Stimulated activated CD4-positive, alpha-beta T cell treated with anti-CD3 and anti-CD28 coated beads, Interleukin-2, amount 100 ng/mL, for 4 hours (primary cell): Measurements from ENCODE around the gene KRTAP5-2.
"Not testable (repeated sequence)": the region's sequence is repeated elsewhere in the genome, so short reads cannot be mapped to it uniquely, and the experiment has no call there.

Experiments
- DNase-seq: peaks from one replicate; pipeline ENCODE4 v3.0.0-alpha.2; 2020; ENCODE audit warnings: low read depth

The KRTAP5-2 gene

GRCh38 chr11:1589996-1590395 lies 8.1 kb downstream of the KRTAP5-2 start:
- no peak for DNase-seq

GRCh38 chr11:1589191-1589963 lies 8.7 kb downstream of the KRTAP5-2 start:
- DNase-seq, result not testable (repeated sequence)

- DNase-seq, result no peak
These were observed 11.4 kb downstream of the KRTAP5-2 start for GRCh38 chr11:1586699-1587098.

GRCh38 chr11:1584661-1585370 lies 13.3 kb downstream of the KRTAP5-2 start, which contains the start of gene KRTAP5-1:
KRTAP5-1 (minus strand) TSS chr11:1585283; CDS start chr11:1585249, 34 bp downstream.
- DNase-seq, result not testable (repeated sequence)

- DNase-seq, result not testable (repeated sequence)
These were observed 15.2 kb downstream of the KRTAP5-2 start for GRCh38 chr11:1582909-1583308.

- DNase-seq, result no peak
These were observed 16.1 kb downstream of the KRTAP5-2 start for GRCh38 chr11:1581976-1582375.

GRCh38 chr11:1576825-1577224 lies 21.3 kb downstream of the KRTAP5-2 start:
- DNase-seq, result no peak

GRCh38 chr11:1575756-1576155 lies 22.3 kb downstream of the KRTAP5-2 start:
- not testable (repeated sequence) for DNase-seq

- no peak for DNase-seq
These were observed 23.2 kb downstream of the KRTAP5-2 start for GRCh38 chr11:1574933-1575242.

- no peak for DNase-seq
These were observed 23.7 kb downstream of the KRTAP5-2 start for GRCh38 chr11:1574238-1574932.

- DNase-seq, result no peak
These were observed 24.2 kb downstream of the KRTAP5-2 start for GRCh38 chr11:1573903-1574237.

GRCh38 chr11:1573077-1573902 lies 24.8 kb downstream of the KRTAP5-2 start:
- DNase-seq, result no peak

GRCh38 chr11:1572197-1573076 lies 25.7 kb downstream of the KRTAP5-2 start, which contains the start of gene DUSP8:
DUSP8 (minus strand) TSS chr11:1572271; CDS start chr11:1565826, 6,445 bp downstream.
- peak; percentile 93 for DNase-seq

- no peak for DNase-seq
These were observed 26.3 kb downstream of the KRTAP5-2 start for GRCh38 chr11:1571760-1572196.

GRCh38 chr11:1570896-1571759 lies 27.0 kb downstream of the KRTAP5-2 start:
- no peak for DNase-seq

GRCh38 chr11:1570531-1570895 lies 27.6 kb downstream of the KRTAP5-2 start:
- DNase-seq, result no peak

GRCh38 chr11:1570001-1570453 lies 28.1 kb downstream of the KRTAP5-2 start:
- DNase-seq, result no peak

- DNase-seq, result no peak
These were observed 28.8 kb downstream of the KRTAP5-2 start for GRCh38 chr11:1569251-1569780.

GRCh38 chr11:1568441-1568911 lies 29.6 kb downstream of the KRTAP5-2 start:
- DNase-seq, result no peak
